GM21360 (cell line): ENCODE measurements around the gene CCL1.

Source experiments
- ATAC-seq: cut with Tn5 transposase; IDR thresholded peaks from one replicate; pipeline ENCODE4 v1.9.1; 2021; ENCODE audit warnings: mild to moderate bottlenecking, moderate library complexity; ENCODE audit not compliant: unreplicated experiment

Gene CCL1

GRCh38 chr17:34384271-34384670, 21.2 kb upstream of the CCL1 start:
- ATAC-seq, result no peak

- ATAC-seq, result no peak
Measured at GRCh38 chr17:34383216-34383615, 20.2 kb upstream of the CCL1 start.

- no peak for ATAC-seq
Measured at GRCh38 chr17:34382621-34383124, 19.6 kb upstream of the CCL1 start.

GRCh38 chr17:34379868-34380267, 16.8 kb upstream of the CCL1 start:
- no peak for ATAC-seq

GRCh38 chr17:34378664-34379101, 15.7 kb upstream of the CCL1 start:
- peak; percentile 60 for ATAC-seq

- no peak for ATAC-seq
Measured at GRCh38 chr17:34377078-34377823, 14.2 kb upstream of the CCL1 start.

GRCh38 chr17:34375426-34375997, 12.5 kb upstream of the CCL1 start:
- ATAC-seq, result no peak

- ATAC-seq, result no peak
Measured at GRCh38 chr17:34374457-34374856, 11.4 kb upstream of the CCL1 start.

- ATAC-seq, result no peak
Measured at GRCh38 chr17:34371405-34372100, 8.5 kb upstream of the CCL1 start.

- no peak for ATAC-seq
Measured at GRCh38 chr17:34370997-34371395, 8.0 kb upstream of the CCL1 start.

- no peak for ATAC-seq
Measured at GRCh38 chr17:34370376-34370996, 7.5 kb upstream of the CCL1 start.

GRCh38 chr17:34369571-34369970, 6.5 kb upstream of the CCL1 start:
- ATAC-seq, result no peak

GRCh38 chr17:34368946-34369500, 6.0 kb upstream of the CCL1 start:
- no peak for ATAC-seq

- ATAC-seq, result no peak
Measured at GRCh38 chr17:34368196-34368945, 5.3 kb upstream of the CCL1 start.

- no peak for ATAC-seq
Measured at GRCh38 chr17:34367486-34368195, 4.6 kb upstream of the CCL1 start.

GRCh38 chr17:34366529-34367107, 3.6 kb upstream of the CCL1 start:
- ATAC-seq, result no peak

- ATAC-seq, result no peak
Measured at GRCh38 chr17:34366010-34366409, 3.0 kb upstream of the CCL1 start.

- ATAC-seq, result no peak
Measured at GRCh38 chr17:34365340-34365739, 2.3 kb upstream of the CCL1 start.

GRCh38 chr17:34364751-34365150, 1.7 kb upstream of the CCL1 start:
- no peak for ATAC-seq
